B cell (primary cell): ENCODE data around the gene ZBED4.

Experiments used
- CTCF ChIP-seq: fragments of 200-600 bp; IDR thresholded peaks from one replicate; pipeline ENCODE4 v1.8.0; 2022; ENCODE audit warnings: antibody characterized with exemption, mild to moderate bottlenecking
- EZH2 ChIP-seq: IDR thresholded peaks from 2 replicates; pipeline ENCODE4 v1.6.1; 2012; ENCODE audit warnings: borderline replicate concordance, low read depth, mild to moderate bottlenecking, moderate library complexity, low read length; ENCODE audit not compliant: insufficient read depth, poor library complexity, severe bottlenecking

GRCh38 chr22:49922926-49923325 lies 69.3 kb downstream of the ZBED4 start:
- TF ChIP-seq CTCF (no peak), EZH2 (no peak)
